HG02588 (cell line): Measurements from ENCODE around the gene SLCO3A1.
"Not testable (repeated sequence)": the region's sequence is repeated elsewhere in the genome, so short reads cannot be mapped to it uniquely, and the experiment has no call there.

Experiments
- ATAC-seq: cut with Tn5 transposase; IDR thresholded peaks from one replicate; pipeline ENCODE4 v1.9.1; 2021; ENCODE audit warnings: mild to moderate bottlenecking, moderate library complexity; ENCODE audit not compliant: unreplicated experiment

SLCO3A1 gene

GRCh38 chr15:92187975-92188374 lies 334.5 kb downstream of the SLCO3A1 start:
- no peak for ATAC-seq

GRCh38 chr15:92189166-92189565 lies 335.7 kb downstream of the SLCO3A1 start:
- ATAC-seq = no peak

DNA sequence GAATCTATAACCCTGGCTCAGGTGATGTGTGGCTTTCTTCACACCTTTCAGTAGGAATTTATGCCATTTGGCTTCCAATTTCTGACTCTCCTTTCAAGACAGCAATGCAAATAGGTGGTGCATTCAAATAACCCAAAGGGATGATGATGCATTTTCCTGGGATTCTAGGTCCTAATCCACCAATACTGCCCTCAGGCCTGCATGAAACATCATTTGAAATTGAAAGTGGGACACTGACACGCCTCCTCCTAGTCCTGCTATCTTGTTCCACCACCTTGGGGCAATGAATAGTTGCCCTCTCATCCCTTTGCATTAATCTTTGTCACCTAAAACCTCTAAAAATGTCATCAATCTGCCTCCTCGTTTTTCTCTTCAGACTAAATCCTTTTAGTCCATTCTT lies 341.7 kb downstream of the SLCO3A1 start:
- no peak for ATAC-seq

- no peak for ATAC-seq
Measured at GRCh38 chr15:92196342-92196741, 342.8 kb downstream of the SLCO3A1 start.

GRCh38 chr15:92197746-92198145 lies 344.2 kb downstream of the SLCO3A1 start:
- no peak for ATAC-seq

DNA sequence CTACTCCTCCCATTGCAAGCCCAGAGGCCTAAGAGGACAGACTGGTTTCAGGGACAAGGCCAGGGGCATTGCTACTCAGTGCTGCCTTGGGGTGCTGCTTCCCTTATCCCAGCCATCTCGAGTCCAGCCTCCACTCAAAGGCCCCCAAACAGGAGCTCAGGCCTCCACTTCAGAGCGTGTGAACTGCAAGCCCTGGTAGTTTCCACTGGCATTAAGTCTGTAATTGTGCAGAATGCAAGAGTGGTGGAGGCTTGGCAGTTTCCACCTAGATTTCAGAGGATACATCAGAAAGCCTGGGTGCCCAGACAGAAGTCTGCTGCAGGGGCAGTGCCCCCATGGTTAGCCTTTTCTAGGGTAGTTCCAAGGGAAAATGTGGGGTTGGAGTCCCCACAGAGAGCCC lies 347.4 kb downstream of the SLCO3A1 start:
- no peak for ATAC-seq

GRCh38 chr15:92205255-92205739 lies 351.8 kb downstream of the SLCO3A1 start:
- ATAC-seq = no peak

- not testable (repeated sequence) for ATAC-seq
Measured at GRCh38 chr15:92207601-92208000, 354.1 kb downstream of the SLCO3A1 start.
